Fibroblast of lung (primary cell): Measurements from ENCODE around the gene CEP131.

Source experiments
- CTCF ChIP-seq, 2 donors: IDR thresholded peaks in 1 of 2; conservative IDR thresholded peaks in 1 of 2; 1 replicate in 1 of 2; 2 replicates in 1 of 2; pipeline ENCODE4 v1.5.1; 2011 to 2012; ENCODE audit warnings: low read length in 2 of 2, control low read depth in 1 of 2, inconsistent platforms in 1 of 2, low read depth in 1 of 2, mild to moderate bottlenecking in 1 of 2
- EZH2 ChIP-seq: IDR thresholded peaks from 2 replicates; pipeline ENCODE4 v1.5.1; 2012; ENCODE audit warnings: low read length, control low read depth, mild to moderate bottlenecking; ENCODE audit errors: missing control alignments

- no peak for TF ChIP-seq CTCF (conservative IDR thresholded peaks at IDR 0.05 in 1 of 2, IDR thresholded peaks at IDR 0.05 in 1 of 2; ENCODE audit: low read depth in 1 of 2, low read length in 2 of 2)
- TF ChIP-seq EZH2: no peak
These were observed 27.5 kb downstream of the CEP131 start for GRCh38 chr17:81194941-81195901.
